Measurements from ENCODE around the gene MED20. TPM values are rescaled to one million over a fixed set of nuclear protein-coding genes. Genes with fewer than 3 reads are reported as not detected.
A peak's percentile ranks its signal among the peaks of the same experiment; 100 is the strongest.

The MED20 gene
- total RNA-seq, 1 donor from 2014 or later = 34.8 TPM

- no peaks in the 10 kb centered on the region for H3K27me3 Mint-ChIP-seq (ENCODE audit: low read depth)
- no peak overlapping the region for H3K27ac Mint-ChIP-seq (ENCODE audit: unreplicated experiment)
- TF ChIP-seq CTCF (conservative IDR thresholded peaks at IDR 0.05) = no peak
- H3K9me3 Mint-ChIP-seq = no peaks in the 10 kb centered on the region
- DNase-seq (ENCODE audit: low read depth, low spot score) = no peak
- H3K36me3 Mint-ChIP-seq (ENCODE audit: low read depth) = no peaks in the 10 kb centered on the region
- no peak overlapping the region for H3K4me3 Mint-ChIP-seq
- peaks cover 4% of the 10 kb centered on the region for H3K4me1 Mint-ChIP-seq
Measured at GRCh38 chr6:41914869-41915530, 5.9 kb downstream of the MED20 start.

- TF ChIP-seq CTCF (conservative IDR thresholded peaks at IDR 0.05) = no peak
- no peaks in the 10 kb centered on the region for H3K4me1 Mint-ChIP-seq
- no peak overlapping the region for H3K27ac Mint-ChIP-seq (ENCODE audit: unreplicated experiment)
Measured at GRCh38 chr6:41914343-41914742, 6.6 kb downstream of the MED20 start.

GRCh38 chr6:41909727-41910126 lies 11.2 kb downstream of the MED20 start:
- no peak for TF ChIP-seq CTCF (conservative IDR thresholded peaks at IDR 0.05)
- no peaks in the 10 kb centered on the region for H3K27me3 Mint-ChIP-seq (ENCODE audit: low read depth)
- peak overlapping the region; percentile 36 for H3K27ac Mint-ChIP-seq (ENCODE audit: unreplicated experiment)
- no peaks in the 10 kb centered on the region for H3K36me3 Mint-ChIP-seq (ENCODE audit: low read depth)
- H3K4me1 Mint-ChIP-seq = no peaks in the 10 kb centered on the region
- H3K9me3 Mint-ChIP-seq = no peaks in the 10 kb centered on the region
- no peak overlapping the region for H3K4me3 Mint-ChIP-seq
- no peak for DNase-seq (ENCODE audit: low read depth, low spot score)

More at GRCh38 chr6:41914343-41914742, 6.6 kb downstream of the MED20 start:
- H3K36me3 Mint-ChIP-seq (ENCODE audit: low read depth) = no peaks in the 10 kb centered on the region
- no peaks in the 10 kb centered on the region for H3K9me3 Mint-ChIP-seq
- no peaks in the 10 kb centered on the region for H3K27me3 Mint-ChIP-seq (ENCODE audit: low read depth)
- DNase-seq (ENCODE audit: low read depth, low spot score) = no peak
- no peak overlapping the region for H3K4me3 Mint-ChIP-seq

- H3K4me3 Mint-ChIP-seq = no peak overlapping the region
Measured at GRCh38 chr6:41901882-41902519, 18.9 kb downstream of the MED20 start.

GRCh38 chr6:41900861-41901260 lies 20.1 kb downstream of the MED20 start:
- no peaks in the 10 kb centered on the region for H3K27me3 Mint-ChIP-seq (ENCODE audit: low read depth)
- TF ChIP-seq CTCF (conservative IDR thresholded peaks at IDR 0.05) = no peak

More at GRCh38 chr6:41901882-41902519, 18.9 kb downstream of the MED20 start:
- Mint-ChIP-seq H3K27me3 (ENCODE audit: low read depth) (no peaks in the 10 kb centered on the region), H3K9me3 (no peaks in the 10 kb centered on the region), H3K4me1 (no peaks in the 10 kb centered on the region), H3K36me3 (ENCODE audit: low read depth) (peaks cover 2% of the 10 kb centered on the region), H3K27ac (ENCODE audit: unreplicated experiment) (peak overlapping the region; percentile 88)
- peak; percentile 27 for TF ChIP-seq CTCF (conservative IDR thresholded peaks at IDR 0.05)
- no peak for DNase-seq (ENCODE audit: low read depth, low spot score)

More at GRCh38 chr6:41900861-41901260, 20.1 kb downstream of the MED20 start:
- Mint-ChIP-seq H3K27ac (ENCODE audit: unreplicated experiment) (no peak overlapping the region), H3K4me1 (peaks cover 6% of the 10 kb centered on the region), H3K4me3 (no peak overlapping the region), H3K9me3 (no peaks in the 10 kb centered on the region), H3K36me3 (ENCODE audit: low read depth) (peaks cover 2% of the 10 kb centered on the region)
- DNase-seq (ENCODE audit: low read depth, low spot score) = no peak
